Astrocyte (in vitro differentiated cells and primary cell): ENCODE results near the gene SLC39A1.

Source experiments
- EZH2 ChIP-seq: IDR thresholded peaks from 2 replicates; pipeline ENCODE4 v1.6.1; 2012; ENCODE audit warnings: mild to moderate bottlenecking, low read length, inconsistent platforms; ENCODE audit not compliant: insufficient read depth
- TF ChIP-seq, protein P1 (sequence below): IDR thresholded peaks from 2 replicates; pipeline ENCODE4 v1.5.1; 2011; ENCODE audit warnings: low read depth, mild to moderate bottlenecking, inconsistent platforms, low read length, moderate library complexity; ENCODE audit not compliant: insufficient read depth

GRCh38 chr1:153941826-153942725 is 21.3 kb downstream of the SLC39A1 start:
- TF ChIP-seq, protein P1, sequence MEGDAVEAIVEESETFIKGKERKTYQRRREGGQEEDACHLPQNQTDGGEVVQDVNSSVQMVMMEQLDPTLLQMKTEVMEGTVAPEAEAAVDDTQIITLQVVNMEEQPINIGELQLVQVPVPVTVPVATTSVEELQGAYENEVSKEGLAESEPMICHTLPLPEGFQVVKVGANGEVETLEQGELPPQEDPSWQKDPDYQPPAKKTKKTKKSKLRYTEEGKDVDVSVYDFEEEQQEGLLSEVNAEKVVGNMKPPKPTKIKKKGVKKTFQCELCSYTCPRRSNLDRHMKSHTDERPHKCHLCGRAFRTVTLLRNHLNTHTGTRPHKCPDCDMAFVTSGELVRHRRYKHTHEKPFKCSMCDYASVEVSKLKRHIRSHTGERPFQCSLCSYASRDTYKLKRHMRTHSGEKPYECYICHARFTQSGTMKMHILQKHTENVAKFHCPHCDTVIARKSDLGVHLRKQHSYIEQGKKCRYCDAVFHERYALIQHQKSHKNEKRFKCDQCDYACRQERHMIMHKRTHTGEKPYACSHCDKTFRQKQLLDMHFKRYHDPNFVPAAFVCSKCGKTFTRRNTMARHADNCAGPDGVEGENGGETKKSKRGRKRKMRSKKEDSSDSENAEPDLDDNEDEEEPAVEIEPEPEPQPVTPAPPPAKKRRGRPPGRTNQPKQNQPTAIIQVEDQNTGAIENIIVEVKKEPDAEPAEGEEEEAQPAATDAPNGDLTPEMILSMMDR = no peak
- TF ChIP-seq EZH2 = no peak
